Esophagus muscularis mucosa (tissue), 3 donors: Measurements from ENCODE around the gene DSP.

Experiments used
- CTCF ChIP-seq, 3 experiments: fragments of 200-600 bp in 2 of 3; fragments of 450-650 bp in 1 of 3; sonication (generic) in 2 of 3; IDR thresholded peaks; one replicate each; pipeline ENCODE4 v1.5.1; 2017 to 2019; ENCODE audit warnings: antibody characterized with exemption in 3 of 3, mild to moderate bottlenecking in 2 of 3, moderate library complexity in 1 of 3
- POLR2AphosphoS5 ChIP-seq, 2 donors: sonication (generic); formaldehyde crosslinking; IDR thresholded peaks; one replicate each; pipeline ENCODE4 v1.6.1; 2017; ENCODE audit warnings: antibody characterized with exemption in 2 of 2

GRCh38 chr6:7615611-7616383, 74.3 kb downstream of the DSP start:
- peak; percentile 54 to 77 (median 57) for TF ChIP-seq CTCF (IDR thresholded peaks at IDR 0.05)
- no peak for TF ChIP-seq POLR2AphosphoS5 (IDR thresholded peaks at IDR 0.05)
